LHCN-M2 (cell line): ENCODE measurements around the gene MTHFSD. TPM values are rescaled to one million over a fixed set of nuclear protein-coding genes. Genes with fewer than 3 reads are reported as not detected.

Experiments
- DNase-seq: peaks from one replicate; pipeline ENCODE4 v3.0.0-alpha.2; 2012; ENCODE audit warnings: low read depth
- total RNA-seq: library from RNA; depleted of rRNA; stranded (reverse); fragments of >200 nt; gene quantifications from 2 replicates; pipeline ENCODE4 v1.2.3, GENCODE V29; 2014

Gene MTHFSD
- total RNA-seq, 1 experiment from 2014 or later, result 15.0 TPM

DNA sequence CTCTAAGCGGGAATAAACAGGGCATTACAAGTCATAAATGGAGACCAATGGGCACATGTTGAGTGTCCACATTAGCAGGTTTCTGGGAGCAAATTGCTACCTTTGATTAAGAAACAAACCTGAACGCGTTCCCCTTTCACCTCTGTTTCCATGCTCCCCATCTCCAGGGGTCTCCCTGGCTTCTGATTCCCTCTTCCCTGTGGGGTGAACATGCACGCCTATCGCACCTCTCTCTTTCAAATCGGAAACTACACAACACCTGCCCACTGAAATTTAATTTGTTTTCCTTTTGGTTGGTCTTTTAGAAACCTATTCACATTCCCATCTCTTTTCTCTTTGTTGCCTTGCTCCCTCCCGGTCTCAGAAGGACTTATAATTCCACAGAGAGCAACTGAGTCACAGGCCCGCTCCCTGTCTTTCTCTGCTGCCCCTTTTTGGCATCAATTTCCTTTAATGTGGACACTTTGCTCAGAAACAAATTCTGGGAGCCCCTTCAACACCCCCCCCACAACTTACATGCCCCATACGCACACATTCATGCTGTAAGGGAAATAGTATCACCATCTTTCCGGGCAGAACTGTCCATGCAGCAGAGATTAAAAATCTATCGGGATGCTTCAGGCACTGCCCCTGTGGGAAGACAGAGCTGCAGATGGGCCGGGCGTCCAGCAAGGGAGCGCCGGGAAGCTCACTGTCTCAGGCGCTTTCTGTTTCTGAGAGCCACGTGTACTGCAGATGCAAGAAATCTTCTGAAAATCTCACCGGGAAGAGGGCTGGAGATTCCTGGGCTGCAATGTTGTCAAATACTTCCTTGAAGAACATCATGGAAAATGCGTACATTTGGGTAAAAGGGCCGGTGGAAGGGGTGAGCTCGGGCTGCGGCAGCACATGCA lies 51.9 kb downstream of the MTHFSD start:
- no peak for DNase-seq

- DNase-seq, result no peak
Observed at GRCh38 chr16:86501989-86502855, 52.8 kb downstream of the MTHFSD start.

- no peak for DNase-seq
Observed at GRCh38 chr16:86500708-86501510, 54.1 kb downstream of the MTHFSD start.

DNA sequence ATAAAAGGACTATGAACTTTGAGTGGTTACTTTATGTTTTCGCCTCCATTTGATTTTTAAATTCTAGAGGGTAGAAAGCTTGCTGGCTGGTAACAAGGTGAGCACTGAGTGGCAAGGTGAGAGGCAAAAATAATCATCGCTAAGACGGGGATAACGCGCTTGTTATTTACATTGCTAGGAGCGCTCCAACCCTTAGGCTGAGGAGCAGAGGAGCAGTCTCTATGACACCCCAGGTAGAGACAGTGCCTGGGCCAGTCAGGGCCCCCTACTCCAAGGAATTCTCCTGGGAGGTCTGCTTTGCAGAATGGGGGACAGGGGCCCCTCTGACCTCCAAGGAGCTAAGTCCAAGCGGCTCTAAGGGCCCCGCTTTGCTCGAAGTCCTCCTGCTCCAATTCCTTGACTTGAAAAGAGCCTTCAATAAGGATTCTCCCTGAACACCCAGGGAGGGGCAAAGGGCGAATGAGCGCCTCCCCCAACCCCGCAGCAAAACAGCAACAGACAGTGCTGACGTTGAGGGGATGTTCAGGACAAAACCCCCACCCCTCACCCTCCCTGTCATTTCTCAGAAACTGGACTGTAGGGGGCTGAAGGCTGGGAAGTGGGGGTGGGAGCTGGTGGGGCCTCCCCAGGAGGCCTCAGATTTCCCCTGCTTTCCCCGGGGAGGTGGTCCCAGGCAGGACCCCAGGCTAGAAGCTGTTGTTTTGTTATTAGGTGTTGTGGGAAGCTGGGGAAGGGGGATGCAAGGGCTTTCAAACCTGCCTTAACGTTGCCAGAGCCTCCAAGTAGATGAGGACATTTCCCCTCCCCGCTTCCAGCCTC lies 54.9 kb downstream of the MTHFSD start:
- no peak for DNase-seq

- DNase-seq, result no peak
Observed at GRCh38 chr16:86499440-86499786, 55.6 kb downstream of the MTHFSD start.

GRCh38 chr16:86498671-86499439 lies 56.2 kb downstream of the MTHFSD start:
- DNase-seq, result no peak

DNA sequence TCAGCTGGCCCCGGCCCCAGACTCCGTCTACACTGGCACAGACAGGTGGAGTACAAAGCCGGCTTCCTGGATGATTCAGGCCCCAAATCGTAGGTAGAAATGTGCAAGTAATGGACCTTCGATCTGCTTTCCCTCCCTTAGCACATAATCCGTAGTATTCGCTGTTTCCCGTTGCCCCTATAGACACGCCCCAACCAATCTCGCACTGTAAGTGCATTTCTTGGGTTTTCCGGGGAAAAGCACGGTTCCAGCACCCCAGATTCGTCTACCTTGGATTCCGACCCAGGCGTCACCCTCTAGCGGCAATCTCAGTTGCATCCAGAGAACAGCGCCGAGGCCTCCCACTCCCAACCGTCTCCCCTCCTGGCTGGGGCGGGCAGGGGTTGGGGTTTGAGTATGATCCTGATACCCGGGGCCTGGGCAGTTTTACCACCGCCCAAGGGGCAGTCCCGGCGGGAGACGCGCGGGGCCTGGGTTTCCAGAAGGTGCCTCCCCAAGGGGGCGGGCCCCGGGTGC lies 56.8 kb downstream of the MTHFSD start:
- DNase-seq, result no peak

DNA sequence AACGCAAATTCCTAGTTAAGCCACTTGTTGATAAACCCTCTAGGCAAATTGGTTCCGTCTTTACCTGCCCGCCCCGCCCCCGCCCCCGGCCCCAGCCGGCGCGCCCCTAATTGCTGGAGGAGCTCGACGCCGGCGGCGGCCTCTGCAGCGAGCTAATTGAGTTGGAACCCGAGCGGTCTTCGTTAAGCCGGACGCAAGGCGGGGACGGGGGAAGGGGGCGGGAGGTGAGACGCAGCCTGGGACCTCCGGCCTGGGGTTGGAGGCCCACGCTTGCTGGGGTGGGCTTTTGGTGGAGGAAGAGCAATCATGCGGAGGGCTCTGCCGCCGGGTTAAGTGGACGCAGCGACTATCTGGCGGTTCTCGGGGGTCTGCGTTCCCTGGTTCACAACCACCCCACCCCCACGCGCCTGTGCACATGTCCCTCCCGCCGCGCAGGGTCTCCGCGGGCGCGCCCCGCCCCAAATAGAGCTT lies 57.4 kb downstream of the MTHFSD start:
- no peak for DNase-seq

DNA sequence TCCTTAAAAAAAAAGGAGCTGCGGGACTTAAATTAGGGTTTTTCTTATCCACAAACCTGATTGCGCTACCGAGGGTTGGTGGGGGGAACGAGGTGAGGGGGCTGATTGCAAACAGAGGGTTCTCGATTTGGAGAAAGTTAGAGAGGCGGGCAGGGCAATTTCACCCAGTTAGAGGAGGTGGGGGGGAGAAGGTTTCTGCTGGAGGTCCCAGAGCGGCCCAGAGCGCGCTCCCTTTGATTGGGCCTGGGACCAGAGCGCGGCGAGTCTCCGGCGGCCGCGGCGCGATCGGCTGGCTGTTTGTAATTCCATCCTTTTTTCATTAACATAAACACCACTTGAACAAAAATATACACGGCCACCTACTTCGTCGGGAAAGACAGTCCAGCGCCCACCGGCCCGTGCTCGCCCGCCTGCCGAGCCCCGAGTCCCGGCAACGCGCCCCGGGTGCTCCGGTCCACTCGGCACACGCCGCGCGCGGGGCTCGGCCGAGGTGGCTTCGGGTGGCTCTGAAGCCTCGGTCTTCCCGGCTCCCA lies 58.0 kb downstream of the MTHFSD start:
- no peak for DNase-seq

GRCh38 chr16:86496262-86496928 lies 58.6 kb downstream of the MTHFSD start:
- no peak for DNase-seq

GRCh38 chr16:86495756-86496261 lies 59.2 kb downstream of the MTHFSD start:
- DNase-seq, result no peak

DNA sequence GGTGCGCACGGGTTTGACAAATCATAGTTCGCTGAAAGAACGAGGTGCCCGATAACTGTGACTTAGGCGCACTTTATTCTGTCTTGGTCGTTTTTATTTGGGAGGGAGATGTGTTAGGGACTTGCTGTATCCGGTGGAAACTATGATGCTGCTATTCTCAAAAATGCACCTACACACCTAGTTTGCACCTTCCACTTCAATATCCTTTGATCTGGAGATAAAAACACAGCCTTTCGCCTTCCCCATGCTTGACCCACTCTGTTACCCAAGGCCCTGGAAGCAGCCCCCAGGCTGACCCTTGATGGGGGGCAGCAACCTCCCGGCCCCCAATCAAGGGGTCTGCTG lies 59.7 kb downstream of the MTHFSD start:
- no peak for DNase-seq

- no peak for DNase-seq
Observed at GRCh38 chr16:86494565-86495356, 60.3 kb downstream of the MTHFSD start.

DNA sequence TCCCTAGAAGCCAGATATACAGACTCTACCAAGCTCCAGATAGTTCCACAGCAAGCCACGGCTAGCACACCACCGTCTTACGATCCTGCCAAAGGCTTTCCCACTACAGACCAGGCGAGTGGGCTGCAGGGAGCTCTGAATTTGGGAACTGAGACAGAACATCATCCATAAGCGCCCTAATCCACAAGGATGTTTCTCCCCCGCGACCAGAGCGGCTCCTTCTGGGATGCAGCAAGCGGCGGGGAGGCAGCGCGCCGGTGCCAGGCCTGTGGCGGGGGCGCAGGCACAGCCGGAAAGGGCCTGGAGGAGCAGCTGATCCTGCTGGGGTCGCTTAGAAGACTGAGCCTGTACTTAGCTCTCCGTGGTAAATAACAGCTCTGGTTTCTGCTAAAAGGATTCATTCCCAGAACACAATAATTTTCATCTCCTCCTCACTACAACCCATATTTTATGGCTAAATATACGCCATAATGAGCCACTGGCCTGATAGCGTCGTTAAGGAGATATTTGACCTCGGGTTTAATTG lies 60.9 kb downstream of the MTHFSD start:
- no peak for DNase-seq

DNA sequence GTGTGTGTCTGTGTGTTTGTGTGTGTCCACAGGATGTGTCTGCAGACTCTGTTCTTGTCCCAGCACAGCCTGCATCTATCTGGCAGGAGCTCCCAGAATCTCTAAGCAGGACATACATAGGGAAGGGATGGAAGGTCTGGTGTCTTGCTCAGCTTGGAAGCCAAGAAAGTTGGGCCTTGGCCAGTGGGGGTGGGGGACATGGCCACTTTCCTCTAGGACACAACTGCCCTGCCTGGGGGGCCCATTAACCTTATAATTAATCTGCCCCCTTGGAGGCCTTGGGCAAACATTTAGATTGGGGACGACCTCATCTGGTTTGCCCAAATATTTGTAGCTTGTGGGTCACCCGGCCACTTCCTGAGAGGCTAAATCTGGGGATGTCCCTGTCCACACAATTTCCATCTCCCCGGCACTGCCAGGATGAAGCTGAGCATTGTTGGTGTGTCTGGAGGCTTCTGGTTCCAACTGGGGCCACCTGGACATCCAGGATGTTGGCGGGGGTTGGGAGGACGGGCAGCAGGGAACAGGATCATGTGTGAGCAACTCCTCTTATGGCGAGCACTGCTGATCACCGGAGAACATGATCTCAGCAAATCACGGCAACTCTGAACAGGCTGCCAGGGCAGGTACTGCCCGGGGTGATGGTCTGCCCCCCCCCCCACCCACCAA lies 61.9 kb downstream of the MTHFSD start:
- no peak for DNase-seq

- DNase-seq, result no peak
Observed at GRCh38 chr16:86492267-86492960, 62.6 kb downstream of the MTHFSD start.

DNA sequence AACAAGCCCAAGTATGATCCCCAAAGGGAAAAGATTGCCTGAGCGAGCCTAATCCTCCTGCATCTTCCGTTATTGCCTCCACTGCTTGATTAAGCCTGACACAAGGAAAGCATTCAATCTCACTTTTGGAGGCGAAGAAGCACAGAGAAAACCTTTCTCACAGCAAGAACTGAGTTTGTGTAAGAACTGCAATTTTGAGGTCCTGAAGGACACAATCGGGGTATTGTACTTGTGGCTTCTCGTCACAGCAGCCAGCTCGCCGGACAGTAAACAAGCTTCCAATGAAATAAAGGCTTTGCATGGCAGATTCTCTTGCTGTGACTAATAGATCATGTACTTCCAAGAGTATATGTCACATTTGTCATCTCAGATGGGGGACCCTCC lies 63.4 kb downstream of the MTHFSD start:
- no peak for DNase-seq
